ENCODE data around the gene AP4M1.
A peak's percentile ranks its signal among the peaks of the same experiment; 100 is the strongest.

AP4M1 gene

DNA sequence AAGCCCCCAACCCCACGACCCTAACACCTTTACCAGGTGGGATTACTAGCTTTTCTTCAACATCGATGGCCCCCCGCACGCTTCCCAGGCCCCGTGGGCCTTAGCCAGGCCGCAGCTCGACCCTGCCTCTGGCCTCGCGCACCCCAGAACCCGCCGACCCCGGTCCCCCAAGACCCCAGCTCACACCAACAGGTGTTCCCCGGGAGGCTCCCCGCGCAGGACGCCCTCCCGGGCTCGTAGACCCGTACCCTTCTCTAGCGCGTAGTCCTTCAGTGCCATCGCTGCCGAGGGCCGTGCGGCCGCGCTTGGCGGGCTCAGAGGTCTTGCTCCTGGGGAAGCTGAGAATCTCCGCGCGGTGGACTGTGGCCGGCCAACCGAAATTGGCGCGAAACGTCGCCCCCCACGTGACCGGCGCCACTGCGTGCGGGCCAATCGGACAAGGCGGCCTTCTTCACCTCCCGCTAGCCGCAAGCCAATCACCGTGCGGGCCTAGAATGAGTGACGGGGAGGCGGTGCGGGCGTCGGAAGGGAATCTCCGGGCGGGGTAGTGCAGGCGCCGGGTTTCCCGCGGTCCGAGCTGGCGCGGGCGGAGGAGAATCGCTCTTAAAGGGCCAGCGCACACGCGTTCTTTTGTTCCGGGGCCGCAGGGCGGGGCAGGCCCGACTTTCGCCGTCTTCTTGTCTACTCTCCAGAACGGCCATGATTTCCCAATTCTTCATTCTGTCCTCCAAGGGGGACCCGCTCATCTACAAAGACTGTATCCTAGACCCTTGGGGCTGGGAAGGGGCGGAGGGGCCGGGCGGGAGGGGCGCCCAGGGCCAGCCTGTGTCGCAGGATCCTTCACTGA lies at the start of gene AP4M1, which contains the start of gene MCM7 (continued):
- TF ChIP-seq ZNF585B (tag by site-specific recombination; IDR thresholded peaks at IDR 0.05), result no peak
- no peak for TF ChIP-seq ZNF654 (tag by site-specific recombination; IDR thresholded peaks at IDR 0.05; ENCODE audit: low read depth)
- TF ChIP-seq HOXD13 (CRISPR knock-in tag; IDR thresholded peaks at IDR 0.05; ENCODE audit: borderline replicate concordance), result no peak
- TF ChIP-seq YY1 (tag by site-specific recombination; IDR thresholded peaks at IDR 0.05), result no peak; the same call in 1 of the 2 replicates
- TF ChIP-seq, protein P1, sequence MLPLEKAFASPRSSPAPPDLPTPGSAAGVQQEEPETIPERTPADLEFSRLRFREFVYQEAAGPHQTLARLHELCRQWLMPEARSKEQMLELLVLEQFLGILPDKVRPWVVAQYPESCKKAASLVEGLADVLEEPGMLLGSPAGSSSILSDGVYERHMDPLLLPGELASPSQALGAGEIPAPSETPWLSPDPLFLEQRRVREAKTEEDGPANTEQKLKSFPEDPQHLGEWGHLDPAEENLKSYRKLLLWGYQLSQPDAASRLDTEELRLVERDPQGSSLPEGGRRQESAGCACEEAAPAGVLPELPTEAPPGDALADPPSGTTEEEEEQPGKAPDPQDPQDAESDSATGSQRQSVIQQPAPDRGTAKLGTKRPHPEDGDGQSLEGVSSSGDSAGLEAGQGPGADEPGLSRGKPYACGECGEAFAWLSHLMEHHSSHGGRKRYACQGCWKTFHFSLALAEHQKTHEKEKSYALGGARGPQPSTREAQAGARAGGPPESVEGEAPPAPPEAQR (tag by site-specific recombination; IDR thresholded peaks at IDR 0.05), result 0 out of 2 replicates have a peak, but pooled peaks have one; percentile 30
- no peak for TF ChIP-seq ZNF571 (tag by site-specific recombination; IDR thresholded peaks at IDR 0.05)
- TF ChIP-seq, protein P2, sequence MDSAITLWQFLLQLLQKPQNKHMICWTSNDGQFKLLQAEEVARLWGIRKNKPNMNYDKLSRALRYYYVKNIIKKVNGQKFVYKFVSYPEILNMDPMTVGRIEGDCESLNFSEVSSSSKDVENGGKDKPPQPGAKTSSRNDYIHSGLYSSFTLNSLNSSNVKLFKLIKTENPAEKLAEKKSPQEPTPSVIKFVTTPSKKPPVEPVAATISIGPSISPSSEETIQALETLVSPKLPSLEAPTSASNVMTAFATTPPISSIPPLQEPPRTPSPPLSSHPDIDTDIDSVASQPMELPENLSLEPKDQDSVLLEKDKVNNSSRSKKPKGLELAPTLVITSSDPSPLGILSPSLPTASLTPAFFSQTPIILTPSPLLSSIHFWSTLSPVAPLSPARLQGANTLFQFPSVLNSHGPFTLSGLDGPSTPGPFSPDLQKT (IDR thresholded peaks at IDR 0.05; ENCODE audit: borderline replicate concordance, low read depth, low read length), result no peak
- TF ChIP-seq ZNF626 (tag by site-specific recombination; IDR thresholded peaks at IDR 0.05), result no peak
- TF ChIP-seq, protein P3, sequence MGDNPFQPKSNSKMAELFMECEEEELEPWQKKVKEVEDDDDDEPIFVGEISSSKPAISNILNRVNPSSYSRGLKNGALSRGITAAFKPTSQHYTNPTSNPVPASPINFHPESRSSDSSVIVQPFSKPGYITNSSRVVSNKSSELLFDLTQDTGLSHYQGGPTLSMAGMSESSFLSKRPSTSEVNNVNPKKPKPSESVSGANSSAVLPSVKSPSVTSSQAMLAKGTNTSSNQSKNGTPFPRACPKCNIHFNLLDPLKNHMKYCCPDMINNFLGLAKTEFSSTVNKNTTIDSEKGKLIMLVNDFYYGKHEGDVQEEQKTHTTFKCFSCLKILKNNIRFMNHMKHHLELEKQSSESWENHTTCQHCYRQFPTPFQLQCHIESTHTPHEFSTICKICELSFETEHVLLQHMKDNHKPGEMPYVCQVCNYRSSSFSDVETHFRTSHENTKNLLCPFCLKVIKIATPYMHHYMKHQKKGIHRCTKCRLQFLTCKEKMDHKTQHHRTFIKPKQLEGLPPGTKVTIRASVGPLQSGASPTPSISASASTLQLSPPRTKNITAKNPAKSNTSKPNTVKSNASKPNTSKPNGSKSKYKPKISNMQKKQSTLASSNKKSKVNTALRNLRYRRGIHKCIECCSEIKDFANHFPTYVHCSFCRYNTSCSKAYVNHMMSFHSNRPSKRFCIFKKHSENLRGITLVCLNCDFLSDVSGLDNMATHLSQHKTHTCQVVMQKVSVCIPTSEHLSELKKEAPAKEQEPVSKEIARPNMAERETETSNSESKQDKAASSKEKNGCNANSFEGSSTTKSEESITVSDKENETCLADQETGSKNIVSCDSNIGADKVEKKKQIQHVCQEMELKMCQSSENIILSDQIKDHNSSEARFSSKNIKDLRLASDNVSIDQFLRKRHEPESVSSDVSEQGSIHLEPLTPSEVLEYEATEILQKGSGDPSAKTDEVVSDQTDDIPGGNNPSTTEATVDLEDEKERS (tag by site-specific recombination; IDR thresholded peaks at IDR 0.05), result no peak
- TF ChIP-seq ZNF707 (tag by site-specific recombination; IDR thresholded peaks at IDR 0.05), result no peak
- no peak for TF ChIP-seq ZNF23 (tag by site-specific recombination; IDR thresholded peaks at IDR 0.05; ENCODE audit: borderline replicate concordance)
- no peak for TF ChIP-seq ZNF214 (tag by site-specific recombination; IDR thresholded peaks at IDR 0.05; ENCODE audit: borderline replicate concordance)
- TF ChIP-seq ZNF324 (tag by site-specific recombination; IDR thresholded peaks at IDR 0.05), result peak; percentile 61; the same call in 1 of the 2 replicates
- TF ChIP-seq, protein P4, sequence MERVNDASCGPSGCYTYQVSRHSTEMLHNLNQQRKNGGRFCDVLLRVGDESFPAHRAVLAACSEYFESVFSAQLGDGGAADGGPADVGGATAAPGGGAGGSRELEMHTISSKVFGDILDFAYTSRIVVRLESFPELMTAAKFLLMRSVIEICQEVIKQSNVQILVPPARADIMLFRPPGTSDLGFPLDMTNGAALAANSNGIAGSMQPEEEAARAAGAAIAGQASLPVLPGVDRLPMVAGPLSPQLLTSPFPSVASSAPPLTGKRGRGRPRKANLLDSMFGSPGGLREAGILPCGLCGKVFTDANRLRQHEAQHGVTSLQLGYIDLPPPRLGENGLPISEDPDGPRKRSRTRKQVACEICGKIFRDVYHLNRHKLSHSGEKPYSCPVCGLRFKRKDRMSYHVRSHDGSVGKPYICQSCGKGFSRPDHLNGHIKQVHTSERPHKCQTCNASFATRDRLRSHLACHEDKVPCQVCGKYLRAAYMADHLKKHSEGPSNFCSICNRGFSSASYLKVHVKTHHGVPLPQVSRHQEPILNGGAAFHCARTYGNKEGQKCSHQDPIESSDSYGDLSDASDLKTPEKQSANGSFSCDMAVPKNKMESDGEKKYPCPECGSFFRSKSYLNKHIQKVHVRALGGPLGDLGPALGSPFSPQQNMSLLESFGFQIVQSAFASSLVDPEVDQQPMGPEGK (tag by site-specific recombination; IDR thresholded peaks at IDR 0.05), result no peak
- no peak for TF ChIP-seq ZNF248 (tag by site-specific recombination; IDR thresholded peaks at IDR 0.05)
- TF ChIP-seq, protein P5, sequence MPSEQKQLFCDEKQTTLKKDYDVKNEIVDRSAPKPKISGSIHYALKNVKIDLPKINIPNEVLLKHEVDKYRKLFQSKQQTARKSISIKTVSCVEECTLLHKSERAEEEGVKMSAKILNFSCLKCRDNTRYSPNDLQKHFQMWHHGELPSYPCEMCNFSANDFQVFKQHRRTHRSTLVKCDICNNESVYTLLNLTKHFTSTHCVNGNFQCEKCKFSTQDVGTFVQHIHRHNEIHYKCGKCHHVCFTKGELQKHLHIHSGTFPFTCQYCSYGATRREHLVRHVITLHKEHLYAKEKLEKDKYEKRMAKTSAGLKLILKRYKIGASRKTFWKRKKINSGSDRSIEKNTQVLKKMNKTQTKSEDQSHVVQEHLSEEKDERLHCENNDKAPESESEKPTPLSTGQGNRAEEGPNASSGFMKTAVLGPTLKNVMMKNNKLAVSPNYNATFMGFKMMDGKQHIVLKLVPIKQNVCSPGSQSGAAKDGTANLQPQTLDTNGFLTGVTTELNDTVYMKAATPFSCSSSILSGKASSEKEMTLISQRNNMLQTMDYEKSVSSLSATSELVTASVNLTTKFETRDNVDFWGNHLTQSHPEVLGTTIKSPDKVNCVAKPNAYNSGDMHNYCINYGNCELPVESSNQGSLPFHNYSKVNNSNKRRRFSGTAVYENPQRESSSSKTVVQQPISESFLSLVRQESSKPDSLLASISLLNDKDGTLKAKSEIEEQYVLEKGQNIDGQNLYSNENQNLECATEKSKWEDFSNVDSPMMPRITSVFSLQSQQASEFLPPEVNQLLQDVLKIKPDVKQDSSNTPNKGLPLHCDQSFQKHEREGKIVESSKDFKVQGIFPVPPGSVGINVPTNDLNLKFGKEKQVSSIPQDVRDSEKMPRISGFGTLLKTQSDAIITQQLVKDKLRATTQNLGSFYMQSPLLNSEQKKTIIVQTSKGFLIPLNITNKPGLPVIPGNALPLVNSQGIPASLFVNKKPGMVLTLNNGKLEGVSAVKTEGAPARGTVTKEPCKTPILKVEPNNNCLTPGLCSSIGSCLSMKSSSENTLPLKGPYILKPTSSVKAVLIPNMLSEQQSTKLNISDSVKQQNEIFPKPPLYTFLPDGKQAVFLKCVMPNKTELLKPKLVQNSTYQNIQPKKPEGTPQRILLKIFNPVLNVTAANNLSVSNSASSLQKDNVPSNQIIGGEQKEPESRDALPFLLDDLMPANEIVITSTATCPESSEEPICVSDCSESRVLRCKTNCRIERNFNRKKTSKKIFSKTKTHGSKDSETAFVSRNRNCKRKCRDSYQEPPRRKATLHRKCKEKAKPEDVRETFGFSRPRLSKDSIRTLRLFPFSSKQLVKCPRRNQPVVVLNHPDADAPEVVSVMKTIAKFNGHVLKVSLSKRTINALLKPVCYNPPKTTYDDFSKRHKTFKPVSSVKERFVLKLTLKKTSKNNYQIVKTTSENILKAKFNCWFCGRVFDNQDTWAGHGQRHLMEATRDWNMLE (tag by site-specific recombination; conservative IDR thresholded peaks at IDR 0.05; ENCODE audit: low read depth), result no peak
- TF ChIP-seq ZNF266 (tag by site-specific recombination; IDR thresholded peaks at IDR 0.05; ENCODE audit: low read depth), result no peak
- TF ChIP-seq, protein P6, sequence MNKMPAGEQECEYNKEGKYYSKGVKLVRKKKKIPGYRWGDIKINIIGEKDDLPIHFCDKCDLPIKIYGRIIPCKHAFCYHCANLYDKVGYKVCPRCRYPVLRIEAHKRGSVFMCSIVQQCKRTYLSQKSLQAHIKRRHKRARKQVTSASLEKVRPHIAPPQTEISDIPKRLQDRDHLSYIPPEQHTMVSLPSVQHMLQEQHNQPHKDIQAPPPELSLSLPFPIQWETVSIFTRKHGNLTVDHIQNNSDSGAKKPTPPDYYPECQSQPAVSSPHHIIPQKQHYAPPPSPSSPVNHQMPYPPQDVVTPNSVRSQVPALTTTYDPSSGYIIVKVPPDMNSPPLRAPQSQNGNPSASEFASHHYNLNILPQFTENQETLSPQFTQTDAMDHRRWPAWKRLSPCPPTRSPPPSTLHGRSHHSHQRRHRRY (tag by site-specific recombination; IDR thresholded peaks at IDR 0.05), result peak; percentile 72; the same call in 1 of the 2 replicates
- TF ChIP-seq, protein P7, sequence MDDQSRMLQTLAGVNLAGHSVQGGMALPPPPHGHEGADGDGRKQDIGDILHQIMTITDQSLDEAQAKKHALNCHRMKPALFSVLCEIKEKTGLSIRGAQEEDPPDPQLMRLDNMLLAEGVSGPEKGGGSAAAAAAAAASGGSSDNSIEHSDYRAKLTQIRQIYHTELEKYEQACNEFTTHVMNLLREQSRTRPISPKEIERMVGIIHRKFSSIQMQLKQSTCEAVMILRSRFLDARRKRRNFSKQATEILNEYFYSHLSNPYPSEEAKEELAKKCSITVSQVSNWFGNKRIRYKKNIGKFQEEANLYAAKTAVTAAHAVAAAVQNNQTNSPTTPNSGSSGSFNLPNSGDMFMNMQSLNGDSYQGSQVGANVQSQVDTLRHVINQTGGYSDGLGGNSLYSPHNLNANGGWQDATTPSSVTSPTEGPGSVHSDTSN (CRISPR knock-in tag; IDR thresholded peaks at IDR 0.05), result peak; percentile 98
- no peak for TF ChIP-seq ZNF555 (tag by site-specific recombination; conservative IDR thresholded peaks at IDR 0.05)
- no peak for TF ChIP-seq MZF1 (tag by site-specific recombination; IDR thresholded peaks at IDR 0.05; ENCODE audit: borderline replicate concordance)
- no peak for TF ChIP-seq ZNF140 (tag by site-specific recombination; IDR thresholded peaks at IDR 0.05)
- no peak for TF ChIP-seq ZNF19 (tag by site-specific recombination; IDR thresholded peaks at IDR 0.05; ENCODE audit: low read depth)
